Endothelial cell of umbilical vein (primary cell): Measurements from ENCODE around the gene PLB1.

Experiments used
- EZH2 ChIP-seq: IDR thresholded peaks from 2 replicates; pipeline ENCODE4 v1.6.1; 2012; ENCODE audit warnings: borderline replicate concordance, low read depth, mild to moderate bottlenecking, moderate library complexity, low read length, inconsistent platforms; ENCODE audit not compliant: severe bottlenecking
- FOS ChIP-seq: IDR thresholded peaks from 2 replicates; pipeline ENCODE4 v1.6.1; 2011; ENCODE audit warnings: mild to moderate bottlenecking, low read length, moderate library complexity, borderline replicate concordance; ENCODE audit not compliant: insufficient read depth
- GATA2 ChIP-seq: IDR thresholded peaks from 2 replicates; pipeline ENCODE4 v1.7.0; 2011; ENCODE audit warnings: low read depth, mild to moderate bottlenecking, moderate library complexity, mixed read lengths, low read length; ENCODE audit not compliant: insufficient read length, insufficient read depth
- JUN ChIP-seq: IDR thresholded peaks from 2 replicates; pipeline ENCODE4 v1.6.1; 2011; ENCODE audit warnings: borderline replicate concordance, low read depth; ENCODE audit not compliant: insufficient read length, insufficient read depth
- MYC ChIP-seq: IDR thresholded peaks from one replicate; pipeline ENCODE4 v1.6.1; 2011; ENCODE audit warnings: mild to moderate bottlenecking, low read depth, low read length
- POLR2A ChIP-seq: IDR thresholded peaks from 2 replicates; pipeline ENCODE4 v1.6.1; 2012; ENCODE audit warnings: low read depth, mild to moderate bottlenecking, control low read depth, low read length
- POLR2AphosphoS5 ChIP-seq: IDR thresholded peaks from 2 replicates; pipeline ENCODE4 v1.6.1; 2012; ENCODE audit warnings: low read depth, mild to moderate bottlenecking, control low read depth, low read length, moderate library complexity; ENCODE audit not compliant: insufficient read depth
- TF ChIP-seq, protein P1 (sequence below), 2 donors: IDR thresholded peaks; 1 replicate in 1 of 2; 2 replicates in 1 of 2; pipeline ENCODE4 v1.5.1; 2011; ENCODE audit warnings: low read length in 2 of 2, mild to moderate bottlenecking in 2 of 2, moderate library complexity in 2 of 2, control low read depth in 1 of 2, inconsistent platforms in 1 of 2, low read depth in 1 of 2; ENCODE audit not compliant: insufficient read depth in 1 of 2; ENCODE audit errors: extremely low read depth in 1 of 2
- TF ChIP-seq, protein P2 (sequence below): IDR thresholded peaks from 2 replicates; pipeline ENCODE4 v1.6.1; 2011; ENCODE audit not compliant: insufficient read depth, insufficient read length

DNA sequence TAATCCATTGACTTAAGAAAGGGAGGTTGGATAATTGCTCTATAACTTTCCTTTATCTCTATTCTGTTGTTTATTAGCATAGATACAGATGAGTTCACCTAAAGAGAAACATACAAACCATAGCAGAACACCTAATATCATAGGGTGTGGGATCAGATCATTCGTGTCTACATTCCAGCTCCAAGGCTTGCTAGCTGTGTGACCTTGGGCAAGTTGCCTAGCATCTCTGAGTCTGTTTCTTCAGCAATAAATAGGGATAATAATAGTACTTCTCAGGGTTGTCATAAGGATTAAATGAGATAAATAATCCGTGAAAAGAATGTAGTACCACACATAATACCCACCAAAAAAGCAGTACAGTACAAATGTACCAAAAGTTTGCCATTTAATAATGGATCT, 126.2 kb downstream of the PLB1 start:
- TF ChIP-seq, protein P1, sequence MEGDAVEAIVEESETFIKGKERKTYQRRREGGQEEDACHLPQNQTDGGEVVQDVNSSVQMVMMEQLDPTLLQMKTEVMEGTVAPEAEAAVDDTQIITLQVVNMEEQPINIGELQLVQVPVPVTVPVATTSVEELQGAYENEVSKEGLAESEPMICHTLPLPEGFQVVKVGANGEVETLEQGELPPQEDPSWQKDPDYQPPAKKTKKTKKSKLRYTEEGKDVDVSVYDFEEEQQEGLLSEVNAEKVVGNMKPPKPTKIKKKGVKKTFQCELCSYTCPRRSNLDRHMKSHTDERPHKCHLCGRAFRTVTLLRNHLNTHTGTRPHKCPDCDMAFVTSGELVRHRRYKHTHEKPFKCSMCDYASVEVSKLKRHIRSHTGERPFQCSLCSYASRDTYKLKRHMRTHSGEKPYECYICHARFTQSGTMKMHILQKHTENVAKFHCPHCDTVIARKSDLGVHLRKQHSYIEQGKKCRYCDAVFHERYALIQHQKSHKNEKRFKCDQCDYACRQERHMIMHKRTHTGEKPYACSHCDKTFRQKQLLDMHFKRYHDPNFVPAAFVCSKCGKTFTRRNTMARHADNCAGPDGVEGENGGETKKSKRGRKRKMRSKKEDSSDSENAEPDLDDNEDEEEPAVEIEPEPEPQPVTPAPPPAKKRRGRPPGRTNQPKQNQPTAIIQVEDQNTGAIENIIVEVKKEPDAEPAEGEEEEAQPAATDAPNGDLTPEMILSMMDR (IDR thresholded peaks at IDR 0.05; ENCODE audit: extremely low read depth in 1 of 2, insufficient read depth in 1 of 2, low read depth in 1 of 2, low read length in 2 of 2) = no peak
- no peak for TF ChIP-seq POLR2AphosphoS5
- TF ChIP-seq POLR2A = no peak
- TF ChIP-seq EZH2 = no peak
- TF ChIP-seq JUN = no peak
- TF ChIP-seq, protein P2, sequence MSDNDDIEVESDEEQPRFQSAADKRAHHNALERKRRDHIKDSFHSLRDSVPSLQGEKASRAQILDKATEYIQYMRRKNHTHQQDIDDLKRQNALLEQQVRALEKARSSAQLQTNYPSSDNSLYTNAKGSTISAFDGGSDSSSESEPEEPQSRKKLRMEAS = no peak
- no peak for TF ChIP-seq GATA2
- no peak for TF ChIP-seq FOS
- TF ChIP-seq MYC = no peak
